GM23338 (cell line): ENCODE data around the gene KLRK1. TPM values are rescaled to one million over a fixed set of nuclear protein-coding genes. Genes with fewer than 3 reads are reported as not detected.

Experiments used
- ATAC-seq: fragments of 200-7000 bp; cut with Tn5 transposase; 3 replicates; pipeline ENCODE4 v1.9.1; 2020
- DNase-seq: peaks from one replicate; pipeline ENCODE4 v3.0.0-alpha.2; 2015; ENCODE audit warnings: low spot score
- H2AFZ ChIP-seq: fragments of 200-600 bp; sonication (generic); 2 replicates; pipeline ENCODE4 v1.8.0; 2016; ENCODE audit warnings: antibody characterized with exemption, mild to moderate bottlenecking, moderate library complexity
- H3F3A ChIP-seq: fragments of 200-600 bp; sonication (generic); replicated peaks from 2 replicates; pipeline ENCODE4 v1.8.0; 2017; ENCODE audit warnings: antibody characterized with exemption, mixed run types, low read depth
- H3K27ac ChIP-seq: fragments of 200-600 bp; sonication (generic); 2 replicates; pipeline ENCODE4 v1.6.1; 2016; ENCODE audit warnings: low read depth
- H3K27me3 ChIP-seq: fragments of 200-600 bp; sonication (generic); 2 replicates; pipeline ENCODE4 v1.8.0; 2016; ENCODE audit warnings: mild to moderate bottlenecking, mixed run types, moderate library complexity; ENCODE audit not compliant: insufficient read depth
- H3K36me3 ChIP-seq: fragments of 200-600 bp; sonication (generic); 2 replicates; pipeline ENCODE4 v1.8.0; 2016; ENCODE audit warnings: mild to moderate bottlenecking; ENCODE audit not compliant: insufficient read depth
- H3K4me1 ChIP-seq: fragments of 200-600 bp; sonication (generic); 2 replicates; pipeline ENCODE4 v1.8.0; 2016; ENCODE audit warnings: mild to moderate bottlenecking, moderate library complexity; ENCODE audit not compliant: insufficient read depth
- H3K4me2 ChIP-seq: fragments of 200-600 bp; sonication (generic); 2 replicates; pipeline ENCODE4 v1.7.1; 2017; ENCODE audit warnings: mixed run types
- H3K4me3 ChIP-seq: fragments of 200-600 bp; sonication (generic); 2 replicates; pipeline ENCODE4 v1.6.1; 2016; ENCODE audit warnings: mixed run types
- H3K79me2 ChIP-seq: fragments of 200-600 bp; sonication (generic); replicated peaks from 2 replicates; pipeline ENCODE4 v1.8.0; 2017; ENCODE audit warnings: mild to moderate bottlenecking; ENCODE audit not compliant: insufficient read depth
- H3K9me2 ChIP-seq: fragments of 200-600 bp; sonication (generic); 2 replicates; pipeline ENCODE4 v1.8.0; 2017; ENCODE audit not compliant: insufficient read depth
- H4K20me1 ChIP-seq: fragments of 200-600 bp; sonication (generic); replicated peaks from 2 replicates; pipeline ENCODE4 v1.8.0; 2017; ENCODE audit warnings: mild to moderate bottlenecking; ENCODE audit not compliant: insufficient read depth
- H3K27ac Mint-ChIP-seq: 2 replicates; pipeline ENCODE4 v1.8.0; 2020; ENCODE audit warnings: inconsistent platforms, mild to moderate bottlenecking, moderate library complexity, mixed read lengths
- H3K27me3 Mint-ChIP-seq: 3 replicates; pipeline ENCODE4 v1.8.0; 2022; ENCODE audit warnings: low read depth, mild to moderate bottlenecking, moderate library complexity, mixed read lengths, inconsistent platforms; ENCODE audit not compliant: insufficient read depth, poor library complexity
- H3K36me3 Mint-ChIP-seq: 3 replicates; pipeline ENCODE4 v1.8.0; 2021; ENCODE audit warnings: low read depth, mild to moderate bottlenecking, inconsistent platforms, moderate library complexity, mixed read lengths
- H3K4me1 Mint-ChIP-seq: 3 replicates; pipeline ENCODE4 v1.8.0; 2020; ENCODE audit warnings: mild to moderate bottlenecking, inconsistent platforms, mixed read lengths
- H3K4me3 Mint-ChIP-seq: 3 replicates; pipeline ENCODE4 v1.8.0; 2021; ENCODE audit warnings: moderate library complexity, mild to moderate bottlenecking, inconsistent platforms, mixed read lengths
- H3K9me3 Mint-ChIP-seq: 3 replicates; pipeline ENCODE4 v1.8.0; 2020; ENCODE audit warnings: moderate library complexity, mild to moderate bottlenecking, inconsistent platforms, mixed read lengths
- CREB1 ChIP-seq: fragments of 250-450 bp; sonication (Bioruptor Pico); IDR thresholded peaks from 2 replicates; pipeline ENCODE4 v1.5.0; 2020; ENCODE audit warnings: low read depth, mild to moderate bottlenecking, moderate library complexity
- ETS1 ChIP-seq: IDR thresholded peaks from 2 replicates; pipeline ENCODE4 v1.6.1; 2016; ENCODE audit warnings: antibody characterized with exemption
- EZH2 ChIP-seq: fragments of 200-600 bp; sonication (generic); IDR thresholded peaks from one replicate; pipeline ENCODE4 v1.8.0; 2017; ENCODE audit warnings: antibody characterized with exemption, mild to moderate bottlenecking, low read depth; ENCODE audit not compliant: unreplicated experiment
- JUNB ChIP-seq: IDR thresholded peaks from one replicate; pipeline ENCODE4 v1.6.1; 2016; ENCODE audit warnings: antibody characterized with exemption; ENCODE audit not compliant: unreplicated experiment
- REST ChIP-seq: IDR thresholded peaks from one replicate; pipeline ENCODE4 v1.6.1; 2018; ENCODE audit warnings: antibody characterized with exemption; ENCODE audit not compliant: unreplicated experiment
- ZNF331 ChIP-seq: fragments of 250-450 bp; sonication (Bioruptor Pico); IDR thresholded peaks from 2 replicates; pipeline ENCODE4 v1.5.0; 2020; ENCODE audit warnings: low read depth, mild to moderate bottlenecking, moderate library complexity
- ZNF462 ChIP-seq: fragments of 250-450 bp; sonication (Bioruptor Pico); IDR thresholded peaks from 2 replicates; pipeline ENCODE4 v1.5.0; 2020; ENCODE audit warnings: mild to moderate bottlenecking, moderate library complexity
- polyA plus RNA-seq: library from polyadenylated mRNA; unstranded; fragments of >200 nt; fragmentation: Nextera tagmentation; extraction: Ambion mirVana; gene quantifications from 2 replicates; pipeline ENCODE4 v1.2.1, GENCODE V29; 2016
- total RNA-seq: library from RNA; depleted of rRNA; stranded (reverse); fragments of >200 nt; shearing (Covaris generic); gene quantifications from 2 replicates; pipeline ENCODE4 v1.2.3, GENCODE V29; 2014
- TF ChIP-seq, protein P1 (sequence below), 2 experiments: fragments of 200-600 bp in 1 of 2; sonication (generic) in 1 of 2; conservative IDR thresholded peaks; 2 replicates each; pipeline versions ENCODE4 v1.5.1 to v1.6.1; 2016 to 2017; ENCODE audit warnings: antibody characterized with exemption in 2 of 2, low read depth in 2 of 2, mild to moderate bottlenecking in 2 of 2, moderate library complexity in 1 of 2

Gene KLRK1
- total and polyA plus RNA-seq, 2 experiments from 2014 or later, result not detected

DNA sequence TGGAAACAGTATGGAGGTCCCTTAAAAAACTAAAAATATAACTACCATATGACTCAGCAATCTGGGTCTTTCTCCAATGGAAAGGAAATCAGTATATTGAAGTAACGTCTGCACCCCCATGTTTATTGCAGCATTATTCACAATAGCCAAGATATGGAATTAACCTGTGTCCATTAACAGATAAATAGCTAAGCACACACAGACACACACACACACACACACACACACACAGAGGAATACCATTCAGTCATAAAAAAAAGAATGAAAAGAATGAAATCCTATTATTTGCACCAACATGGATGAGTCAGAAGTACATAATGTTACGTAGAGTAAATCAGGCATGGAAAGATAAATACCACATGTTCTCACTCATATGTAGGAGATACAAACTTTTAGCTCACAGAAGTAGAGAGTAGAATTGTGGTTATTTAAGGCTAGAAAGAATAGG is 4.7 kb downstream of the KLRK1 start (continued):
- TF ChIP-seq REST (no peak), ZNF331 (no peak)

DNA sequence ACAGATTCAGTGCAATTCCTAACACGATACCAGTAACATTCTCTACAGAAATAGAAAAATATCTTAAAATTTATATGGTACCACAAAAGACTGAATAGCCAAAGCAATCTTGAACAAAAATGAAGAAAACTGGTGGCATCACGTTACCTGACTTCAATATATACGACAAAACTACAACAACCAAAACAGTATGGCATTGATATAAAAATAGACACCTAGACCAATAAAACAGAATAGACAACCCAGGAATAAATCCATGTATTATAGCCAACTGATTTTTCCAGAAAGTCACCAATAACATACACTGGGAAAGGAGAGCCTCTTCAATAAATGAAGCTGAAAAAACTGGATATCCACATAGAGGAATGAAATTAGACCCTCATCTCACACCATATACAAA is 5.7 kb downstream of the KLRK1 start:
- Histone ChIP-seq H3F3A (no peaks in the 10 kb centered on the region), H3K9me2 (peaks cover 3% of the 10 kb centered on the region), H4K20me1 (no peaks in the 10 kb centered on the region), H3K27me3 (no peaks in the 10 kb centered on the region), H2AFZ (no peak overlapping the region), H3K79me2 (no peaks in the 10 kb centered on the region), H3K4me1 (no peaks in the 10 kb centered on the region), H3K4me3 (no peak overlapping the region), H3K4me2 (no peak overlapping the region), H3K36me3 (no peaks in the 10 kb centered on the region), H3K27ac (no peak overlapping the region)
- Mint-ChIP-seq H3K27me3 (no peaks in the 10 kb centered on the region), H3K4me3 (no peak overlapping the region), H3K36me3 (peaks cover 3% of the 10 kb centered on the region; the same call in 1 of the 3 replicates), H3K27ac (no peak overlapping the region), H3K4me1 (no peaks in the 10 kb centered on the region), H3K9me3 (peaks cover 9% of the 10 kb centered on the region; the same call in 2 of the 3 replicates)
- ATAC-seq (no peak), DNase-seq (no peak)
- TF ChIP-seq REST (no peak), EZH2 (no peak), ETS1 (no peak), JUNB (no peak), CREB1 (no peak), ZNF462 (CRISPR knock-in tag) (no peak)
- TF ChIP-seq, protein P1, sequence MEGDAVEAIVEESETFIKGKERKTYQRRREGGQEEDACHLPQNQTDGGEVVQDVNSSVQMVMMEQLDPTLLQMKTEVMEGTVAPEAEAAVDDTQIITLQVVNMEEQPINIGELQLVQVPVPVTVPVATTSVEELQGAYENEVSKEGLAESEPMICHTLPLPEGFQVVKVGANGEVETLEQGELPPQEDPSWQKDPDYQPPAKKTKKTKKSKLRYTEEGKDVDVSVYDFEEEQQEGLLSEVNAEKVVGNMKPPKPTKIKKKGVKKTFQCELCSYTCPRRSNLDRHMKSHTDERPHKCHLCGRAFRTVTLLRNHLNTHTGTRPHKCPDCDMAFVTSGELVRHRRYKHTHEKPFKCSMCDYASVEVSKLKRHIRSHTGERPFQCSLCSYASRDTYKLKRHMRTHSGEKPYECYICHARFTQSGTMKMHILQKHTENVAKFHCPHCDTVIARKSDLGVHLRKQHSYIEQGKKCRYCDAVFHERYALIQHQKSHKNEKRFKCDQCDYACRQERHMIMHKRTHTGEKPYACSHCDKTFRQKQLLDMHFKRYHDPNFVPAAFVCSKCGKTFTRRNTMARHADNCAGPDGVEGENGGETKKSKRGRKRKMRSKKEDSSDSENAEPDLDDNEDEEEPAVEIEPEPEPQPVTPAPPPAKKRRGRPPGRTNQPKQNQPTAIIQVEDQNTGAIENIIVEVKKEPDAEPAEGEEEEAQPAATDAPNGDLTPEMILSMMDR (conservative IDR thresholded peaks at IDR 0.05; ENCODE audit: low read depth in 2 of 2), result no peak
